ENCODE data around the gene FREM3. TPM values are rescaled to one million over a fixed set of nuclear protein-coding genes. Genes with fewer than 3 reads are reported as not detected.

FREM3 gene
- total RNA-seq, 1 experiment from 2014 or later, result not detected

- no peak for DNase-seq
- no peaks in the 10 kb centered on the region for H3K27me3 ChIP-seq (ENCODE audit: low read length)
- H3K79me2 ChIP-seq (ENCODE audit: low read length), result no peaks in the 10 kb centered on the region
- no peak overlapping the region for H3K27ac ChIP-seq (ENCODE audit: low read length)
- H4K20me1 ChIP-seq (ENCODE audit: low read length), result no peaks in the 10 kb centered on the region
- peak overlapping the region; percentile 28 for H3K9ac ChIP-seq (ENCODE audit: low read length)
- ATAC-seq, result no peak
- H3K4me3 ChIP-seq (ENCODE audit: low read length), result peak overlapping the region; percentile 68
- TF ChIP-seq EZH2phosphoT487 (IDR thresholded peaks at IDR 0.05; ENCODE audit: borderline replicate concordance, low read length) (no peak), EZH2 (IDR thresholded peaks at IDR 0.05; ENCODE audit: low read length, unreplicated experiment) (no peak), CTCF (conservative IDR thresholded peaks at IDR 0.05; ENCODE audit: low read depth, low read length) (no peak)
- H3K36me3 ChIP-seq (ENCODE audit: low read depth, low read length), result peaks cover under 1% of the 10 kb centered on the region; the same call in 1 of the 2 replicates
- peak overlapping the region; percentile 85 for H3K4me2 ChIP-seq (ENCODE audit: low read length)
- ChIA-PET CTCF (no interaction called here), POLR2A (ENCODE audit: unreplicated experiment) (no interaction called here)
- H3F3A ChIP-seq (ENCODE audit: low read length, unreplicated experiment), result no peaks in the 10 kb centered on the region
- peak overlapping the region; percentile 93 for H2AFZ ChIP-seq (ENCODE audit: low read length)
- intact Hi-C loops (cut with micrococcal nuclease), result loop anchor here (5.0 to 10.0 kb wide), 2 partner anchors 348 to 565 kb away; partner anchors contain the start of gene GYPE
- no peaks in the 10 kb centered on the region; the same call in 1 of the 2 replicates for H3K4me1 ChIP-seq (ENCODE audit: insufficient read depth, low read length)
- no peaks in the 10 kb centered on the region for H3K9me2 ChIP-seq (replicated peaks; ENCODE audit: low read length)
- no peaks in the 10 kb centered on the region for H3K9me3 ChIP-seq (ENCODE audit: low read length)
- TSS peak; percentile 27 for BruUV-seq (replicated peaks)
Measured at GRCh38 chr4:143559757-143560147, 140.7 kb downstream of the FREM3 start.

- CTCF ChIA-PET, result interaction anchor here (0.6 to 1.0 kb wide), 5 partner anchors 20 to 426 kb away, joined by 3 to 7 read pairs (median 3); no protein-coding TSS in a partner anchor
- intact Hi-C loops (cut with micrococcal nuclease), result loop anchor here (5.0 to 10.0 kb wide), 2 partner anchors 348 to 566 kb away; partner anchors contain the start of gene GYPE
- peak overlapping the region; percentile 28 for H3K9ac ChIP-seq (ENCODE audit: low read length)
Measured at GRCh38 chr4:143558823-143559756, 141.4 kb downstream of the FREM3 start.

More at GRCh38 chr4:143558823-143559756, 141.4 kb downstream of the FREM3 start:
- no peaks in the 10 kb centered on the region for H3K27me3 ChIP-seq (ENCODE audit: low read length)
- H3K79me2 ChIP-seq (ENCODE audit: low read length), result no peaks in the 10 kb centered on the region
- H3K36me3 ChIP-seq (ENCODE audit: low read depth, low read length), result peaks cover 6% of the 10 kb centered on the region
- no peaks in the 10 kb centered on the region for H4K20me1 ChIP-seq (ENCODE audit: low read length)
- no peaks in the 10 kb centered on the region for H3K9me3 ChIP-seq (ENCODE audit: low read length)
- H3K27ac ChIP-seq (ENCODE audit: low read length), result no peak overlapping the region
- peak overlapping the region; percentile 68 for H3K4me3 ChIP-seq (ENCODE audit: low read length)
- no peaks in the 10 kb centered on the region; the same call in 1 of the 2 replicates for H3K4me1 ChIP-seq (ENCODE audit: insufficient read depth, low read length)
- DNase-seq (peak; percentile 86), ATAC-seq (peak; percentile 93)
- POLR2A ChIA-PET (ENCODE audit: unreplicated experiment), result no interaction called here
- H3F3A ChIP-seq (ENCODE audit: low read length, unreplicated experiment), result no peaks in the 10 kb centered on the region
- peak overlapping the region; percentile 93 for H2AFZ ChIP-seq (ENCODE audit: low read length)
- peak overlapping the region; percentile 85 for H3K4me2 ChIP-seq (ENCODE audit: low read length)
- no TSS peak for BruUV-seq (replicated peaks)
- TF ChIP-seq CTCF (conservative IDR thresholded peaks at IDR 0.05; ENCODE audit: low read depth, low read length) (peak; percentile 97), EZH2 (IDR thresholded peaks at IDR 0.05; ENCODE audit: low read length, unreplicated experiment) (no peak), EZH2phosphoT487 (IDR thresholded peaks at IDR 0.05; ENCODE audit: borderline replicate concordance, low read length) (no peak)
- no peaks in the 10 kb centered on the region for H3K9me2 ChIP-seq (replicated peaks; ENCODE audit: low read length)
